Thyroid gland (tissue), 4 donors: ENCODE measurements around the gene SPTBN1. TPM values are rescaled to one million over a fixed set of nuclear protein-coding genes. Genes with fewer than 3 reads are reported as not detected.

Source experiments
- DNase-seq, 2 donors: peaks; one replicate each; pipeline ENCODE4 v3.0.0-alpha.2; 2019
- H3K27ac ChIP-seq, 3 donors: fragments of 200-600 bp; sonication (generic); 1 replicate in 2 of 3; 2 replicates in 1 of 3; pipeline ENCODE4 v1.5.1; 2016 to 2019; ENCODE audit warnings: mild to moderate bottlenecking in 1 of 3, moderate library complexity in 1 of 3
- H3K27me3 ChIP-seq: fragments of 200-600 bp; sonication (generic); one replicate; pipeline ENCODE4 v1.5.1; 2019
- H3K36me3 ChIP-seq, 2 donors: fragments of 200-600 bp; sonication (generic); one replicate each; pipeline ENCODE4 v1.5.1; 2016 to 2019
- H3K4me1 ChIP-seq, 2 donors: fragments of 200-600 bp; sonication (generic); one replicate each; pipeline ENCODE4 v1.5.1; 2017 to 2019
- H3K4me3 ChIP-seq, 3 donors: fragments of 200-600 bp; sonication (generic); replicated peaks in 1 of 3; 1 replicate in 2 of 3; 2 replicates in 1 of 3; pipeline ENCODE4 v1.5.1; 2016; ENCODE audit warnings: mild to moderate bottlenecking in 1 of 3
- H3K9me3 ChIP-seq: fragments of 200-600 bp; sonication (generic); one replicate; pipeline ENCODE4 v1.5.1; 2017
- POLR2A ChIP-seq, 2 donors: fragments of 450-650 bp; IDR thresholded peaks; one replicate each; pipeline ENCODE4 v1.6.1; 2017; ENCODE audit warnings: antibody characterized with exemption in 2 of 2, mild to moderate bottlenecking in 2 of 2, moderate library complexity in 1 of 2
- WGBS, 2 donors: methylation state at CpG; one replicate each; pipeline ENCODE4 v1.1.5; 2017; 5-methylcytosine and 5-hydroxymethylcytosine counted together
- intact Hi-C: fragments of 100-400 bp; cut with DNase I; formaldehyde crosslinking; loops from one replicate; pipeline ENCODE4 v1.15.1; 2023
- total RNA-seq, 4 donors: library from RNA; depleted of rRNA; stranded (reverse); fragments of >200 nt; gene quantifications; one replicate each; pipeline ENCODE4 v1.2.3, GENCODE V29; 2016
- TF ChIP-seq, protein P1 (sequence below), 6 experiments: fragments of 200-600 bp in 3 of 6; fragments of 450-650 bp in 3 of 6; sonication (generic) in 3 of 6; IDR thresholded peaks; one replicate each; pipeline ENCODE4 v1.5.1; 2016 to 2019; ENCODE audit warnings: antibody characterized with exemption in 6 of 6, mild to moderate bottlenecking in 2 of 6, inconsistent platforms in 1 of 6, moderate library complexity in 1 of 6

The SPTBN1 gene
- total RNA-seq, 4 donors from 2014 or later, result 381 to 513 (median 419) TPM

DNA sequence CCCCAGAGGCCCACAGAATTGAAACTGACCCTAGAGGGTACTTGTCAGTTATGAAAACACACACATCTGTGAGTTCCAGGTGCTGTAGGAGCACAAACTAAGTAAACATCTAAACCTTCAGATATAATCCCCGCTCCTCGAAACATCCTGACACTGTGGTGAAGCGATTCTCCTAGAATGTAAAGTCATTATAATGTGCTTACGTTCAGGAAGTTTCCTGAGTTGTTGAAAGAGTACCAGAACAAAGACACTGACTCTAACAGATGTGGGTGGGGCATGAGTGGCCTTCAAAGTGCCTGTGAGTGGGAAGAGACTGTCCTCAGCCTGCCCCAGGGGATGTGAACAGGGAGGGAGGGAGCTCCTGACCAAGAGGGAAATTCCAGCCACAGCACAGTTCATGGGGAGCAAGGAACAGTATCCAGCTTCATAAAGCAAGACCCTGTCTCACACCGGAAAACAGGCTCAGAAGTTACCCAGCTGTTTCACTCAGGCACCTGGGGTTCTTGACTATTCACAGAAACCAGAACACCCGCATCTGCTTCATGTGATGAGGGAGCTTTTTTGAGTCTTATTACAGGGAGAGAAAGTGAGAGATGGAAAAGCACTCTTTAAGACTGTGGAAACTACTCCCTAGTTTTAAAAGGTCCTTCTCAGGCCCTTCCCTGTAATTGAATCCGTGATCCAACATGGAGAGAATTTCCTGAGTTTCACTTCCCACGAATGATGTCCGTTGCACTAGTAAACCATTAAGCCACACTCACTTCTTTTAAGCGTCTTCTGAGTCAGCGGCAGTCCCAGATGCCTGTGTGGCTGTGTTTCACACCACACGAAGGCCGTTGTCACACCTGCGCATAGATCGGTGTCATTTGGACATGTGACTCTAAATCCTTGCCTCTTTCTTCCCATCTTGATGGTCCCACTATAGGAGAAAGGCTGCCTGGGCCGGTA lies 178.7 kb downstream of the SPTBN1 start:
- intact Hi-C loops, result no loop called here
- TF ChIP-seq, protein P1, sequence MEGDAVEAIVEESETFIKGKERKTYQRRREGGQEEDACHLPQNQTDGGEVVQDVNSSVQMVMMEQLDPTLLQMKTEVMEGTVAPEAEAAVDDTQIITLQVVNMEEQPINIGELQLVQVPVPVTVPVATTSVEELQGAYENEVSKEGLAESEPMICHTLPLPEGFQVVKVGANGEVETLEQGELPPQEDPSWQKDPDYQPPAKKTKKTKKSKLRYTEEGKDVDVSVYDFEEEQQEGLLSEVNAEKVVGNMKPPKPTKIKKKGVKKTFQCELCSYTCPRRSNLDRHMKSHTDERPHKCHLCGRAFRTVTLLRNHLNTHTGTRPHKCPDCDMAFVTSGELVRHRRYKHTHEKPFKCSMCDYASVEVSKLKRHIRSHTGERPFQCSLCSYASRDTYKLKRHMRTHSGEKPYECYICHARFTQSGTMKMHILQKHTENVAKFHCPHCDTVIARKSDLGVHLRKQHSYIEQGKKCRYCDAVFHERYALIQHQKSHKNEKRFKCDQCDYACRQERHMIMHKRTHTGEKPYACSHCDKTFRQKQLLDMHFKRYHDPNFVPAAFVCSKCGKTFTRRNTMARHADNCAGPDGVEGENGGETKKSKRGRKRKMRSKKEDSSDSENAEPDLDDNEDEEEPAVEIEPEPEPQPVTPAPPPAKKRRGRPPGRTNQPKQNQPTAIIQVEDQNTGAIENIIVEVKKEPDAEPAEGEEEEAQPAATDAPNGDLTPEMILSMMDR (IDR thresholded peaks at IDR 0.05), result no peak
- no peak for TF ChIP-seq POLR2A (IDR thresholded peaks at IDR 0.05)
- H3K4me3 ChIP-seq, result no peak overlapping the region
- no peaks in the 10 kb centered on the region for H3K9me3 ChIP-seq
- peak; percentile 24 to 38 for DNase-seq
- peak overlapping the region; percentile 56 to 78 (median 69) for H3K27ac ChIP-seq
- H3K4me1 ChIP-seq, result peaks cover 19 to 36% of the 10 kb centered on the region in 2 donors
- H3K36me3 ChIP-seq, result peaks cover 40 to 44% of the 10 kb centered on the region in 2 donors
- 76 to 78% methylated on average over 16 of the region's 16 CpGs for WGBS, 2 donors
- no peaks in the 10 kb centered on the region for H3K27me3 ChIP-seq

DNA sequence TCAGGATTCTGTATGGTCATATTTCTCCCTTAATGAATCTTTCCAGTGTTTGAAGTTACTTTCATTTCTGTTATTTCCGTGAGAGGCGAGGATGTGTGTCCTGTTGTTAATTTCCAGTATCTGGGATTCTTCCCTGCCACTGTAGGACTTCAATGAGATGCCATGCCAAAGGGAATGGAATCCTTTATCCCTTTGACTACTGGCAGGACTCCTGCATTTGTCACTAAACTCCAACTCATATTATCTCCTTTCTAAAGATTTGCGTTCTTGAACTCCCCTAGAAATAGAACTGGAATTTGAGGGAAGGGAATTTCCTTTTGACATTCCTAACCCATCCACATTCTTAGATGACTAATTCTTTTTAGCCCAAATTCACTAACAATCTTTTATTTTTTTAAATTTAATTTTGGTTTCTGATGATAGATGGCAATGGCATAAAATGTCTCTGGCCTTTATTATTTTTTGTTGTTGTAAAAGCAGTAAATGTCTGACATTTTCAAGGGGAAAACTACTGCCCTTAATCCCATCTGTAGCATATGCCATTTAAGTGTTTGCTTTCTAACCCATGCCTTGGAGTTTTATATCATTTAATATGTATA lies 179.5 kb downstream of the SPTBN1 start:
- Histone ChIP-seq H3K36me3 (peaks cover 33 to 39% of the 10 kb centered on the region in 2 donors), H3K27ac (peak overlapping the region; percentile 15 to 78 (median 69))

DNA sequence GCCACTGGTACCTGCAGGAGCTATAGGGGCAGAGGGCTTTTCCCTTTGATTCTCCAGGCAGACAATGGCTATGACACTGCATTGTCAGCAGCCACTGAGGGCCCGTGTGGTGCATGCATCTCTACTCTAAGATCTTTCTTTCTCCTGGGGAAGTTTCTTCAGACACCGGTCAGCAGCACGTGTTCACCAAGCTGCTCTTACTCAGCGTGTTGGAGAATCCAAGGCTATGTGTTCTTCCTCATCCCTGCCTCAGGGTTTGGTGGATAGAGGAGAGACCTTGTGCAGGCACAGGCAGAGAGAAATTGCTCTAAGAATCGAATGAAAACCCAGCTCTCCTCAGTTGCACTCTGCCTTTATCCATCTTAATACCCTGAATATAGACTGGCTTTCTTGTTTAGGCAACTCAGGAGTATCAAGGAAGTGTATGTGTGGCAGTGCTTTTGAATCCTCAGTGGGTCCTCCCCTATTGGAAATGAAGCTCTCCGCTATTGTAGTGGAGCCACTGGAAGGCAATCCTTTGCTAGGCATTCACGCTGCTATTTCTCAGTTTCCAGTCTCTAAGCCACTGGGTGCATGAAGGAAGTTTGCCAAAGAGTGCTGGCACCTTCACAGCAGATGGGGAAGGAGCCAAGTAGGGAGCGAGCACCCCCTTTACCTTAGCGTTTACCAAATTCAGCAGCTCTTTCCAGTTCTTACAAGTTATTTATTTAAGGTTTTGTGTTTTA lies 180.4 kb downstream of the SPTBN1 start:
- intact Hi-C loops, result no loop called here
- H3K36me3 ChIP-seq, result peaks cover 23 to 30% of the 10 kb centered on the region in 2 donors
- H3K27me3 ChIP-seq, result no peaks in the 10 kb centered on the region
- WGBS, 2 donors, result 60 to 73% methylated on average over 9 of the region's 9 CpGs
- H3K4me3 ChIP-seq, result no peak overlapping the region
- H3K9me3 ChIP-seq, result no peaks in the 10 kb centered on the region
- TF ChIP-seq POLR2A (IDR thresholded peaks at IDR 0.05), result no peak
- TF ChIP-seq, protein P1 (IDR thresholded peaks at IDR 0.05), result no peak
- H3K4me1 ChIP-seq, result peaks cover 19 to 41% of the 10 kb centered on the region in 2 donors
- DNase-seq, result peak; percentile 62 to 68
- peak overlapping the region in 2 of 3 donors; percentile 29 to 78 for H3K27ac ChIP-seq

More for the DNA sequence above, 179.5 kb downstream of the SPTBN1 start:
- intact Hi-C loops, result no loop called here
- H3K9me3 ChIP-seq, result no peaks in the 10 kb centered on the region
- 63 to 67% methylated on average over 3 of the region's 3 CpGs for WGBS, 2 donors
- TF ChIP-seq, protein P1 (IDR thresholded peaks at IDR 0.05), result no peak
- no peak for TF ChIP-seq POLR2A (IDR thresholded peaks at IDR 0.05)
- H3K4me3 ChIP-seq, result no peak overlapping the region
- DNase-seq, result no peak
- peaks cover 19 to 40% of the 10 kb centered on the region in 2 donors for H3K4me1 ChIP-seq
- H3K27me3 ChIP-seq, result no peaks in the 10 kb centered on the region

DNA sequence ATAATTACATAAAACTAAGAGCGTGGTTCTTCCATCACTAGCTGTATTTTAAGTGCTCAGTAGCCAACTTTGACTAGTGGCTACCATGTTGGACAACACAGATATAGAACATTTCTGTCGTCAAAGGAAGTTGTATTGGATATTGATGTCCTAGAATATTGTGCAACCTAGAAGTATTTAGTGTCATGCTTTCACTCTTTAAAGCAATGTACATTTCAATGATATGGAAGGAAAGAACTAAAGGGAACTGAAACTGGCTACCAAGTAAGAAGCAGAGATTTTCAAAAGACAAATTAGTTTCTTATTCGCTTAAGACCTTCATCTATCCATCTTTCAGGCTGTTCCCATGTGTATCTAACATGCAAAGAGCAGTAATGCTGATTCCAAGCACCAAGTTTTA lies 182.0 kb downstream of the SPTBN1 start:
- intact Hi-C loops, result no loop called here
- H3K36me3 ChIP-seq, result peaks cover 11 to 22% of the 10 kb centered on the region in 2 donors
- DNase-seq, result no peak
- H3K27me3 ChIP-seq, result no peaks in the 10 kb centered on the region
- 94% methylated on average over 3 of the region's 3 CpGs for WGBS, 2 donors
- H3K4me3 ChIP-seq, result no peak overlapping the region
- TF ChIP-seq POLR2A (IDR thresholded peaks at IDR 0.05), result no peak
- TF ChIP-seq, protein P1 (IDR thresholded peaks at IDR 0.05), result no peak
- peaks cover 22 to 41% of the 10 kb centered on the region in 2 donors for H3K4me1 ChIP-seq
- no peaks in the 10 kb centered on the region for H3K9me3 ChIP-seq
- no peak overlapping the region for H3K27ac ChIP-seq
